HepG2 (cell line): ENCODE measurements around the gene THY1. TPM values are rescaled to one million over a fixed set of nuclear protein-coding genes. Genes with fewer than 3 reads are reported as not detected.
A peak's percentile ranks its signal among the peaks of the same experiment; 100 is the strongest.

ENCODE experiments used
- KMT2A ChIP-seq: sonication (generic); formaldehyde crosslinking; IDR thresholded peaks from 2 replicates; pipeline ENCODE4 v1.4.0; 2020; ENCODE audit warnings: missing genetic modification reagents
- NCOA5 ChIP-seq: sonication (generic); formaldehyde crosslinking; IDR thresholded peaks from 2 replicates; pipeline ENCODE4 v1.4.0; 2020; ENCODE audit warnings: missing genetic modification reagents
- ZIK1 ChIP-seq: sonication (generic); formaldehyde crosslinking; IDR thresholded peaks from 2 replicates; pipeline ENCODE4 v1.5.0; 2020; ENCODE audit warnings: mild to moderate bottlenecking, low read depth, missing genetic modification reagents, borderline replicate concordance
- ZNF253 ChIP-seq: sonication (generic); formaldehyde crosslinking; IDR thresholded peaks from 2 replicates; pipeline ENCODE4 v1.8.0; 2022; ENCODE audit warnings: mild to moderate bottlenecking, missing genetic modification reagents, borderline replicate concordance
- ZNF34 ChIP-seq: sonication (generic); formaldehyde crosslinking; IDR thresholded peaks from 2 replicates; pipeline ENCODE4 v1.4.0; 2020; ENCODE audit warnings: mild to moderate bottlenecking, missing genetic modification reagents, borderline replicate concordance
- ZNF567 ChIP-seq: sonication (generic); formaldehyde crosslinking; IDR thresholded peaks from 2 replicates; pipeline ENCODE4 v1.8.1; 2023; ENCODE audit warnings: mild to moderate bottlenecking, missing genetic modification reagents, borderline replicate concordance
- ZNF703 ChIP-seq: sonication (generic); formaldehyde crosslinking; IDR thresholded peaks from 2 replicates; pipeline ENCODE4 v1.5.1; 2020; ENCODE audit warnings: missing genetic modification reagents, mild to moderate bottlenecking, moderate library complexity, borderline replicate concordance
- ZSCAN20 ChIP-seq: sonication (generic); formaldehyde crosslinking; IDR thresholded peaks from 2 replicates; pipeline ENCODE4 v1.4.0; 2020; ENCODE audit warnings: missing genetic modification reagents, mild to moderate bottlenecking, borderline replicate concordance
- polyA plus RNA-seq, 8 experiments: library from polyadenylated mRNA; depleted of rRNA in 3 of 8; stranded (reverse) in 7 of 8; unstranded in 1 of 8; fragments of >200 nt; fragmentation: Illumina TruSeq in 4 of 8; extraction: Trizol in 4 of 8; gene quantifications; 2 replicates each; pipeline versions ENCODE4 v1.2.1 to v1.2.3, GENCODE V29; 2011 to 2016; ENCODE audit warnings: low read depth in 4 of 8, missing spikeins in 1 of 8, mixed read lengths in 1 of 8; ENCODE audit not compliant: insufficient read depth in 1 of 8
- total RNA-seq, 5 experiments: library from RNA; depleted of rRNA; stranded (reverse); fragments of >200 nt; fragmentation: Illumina TruSeq; extraction: Trizol; gene quantifications; 2 replicates each; pipeline ENCODE4 v1.2.3, GENCODE V29; 2016; ENCODE audit warnings: low read depth in 1 of 5
- TF ChIP-seq, protein P1 (sequence below): sonication (generic); formaldehyde crosslinking; IDR thresholded peaks from 2 replicates; pipeline ENCODE4 v1.5.1; 2020; ENCODE audit warnings: mild to moderate bottlenecking, missing genetic modification reagents, borderline replicate concordance
- TF ChIP-seq, protein P2 (sequence below): sonication (generic); formaldehyde crosslinking; IDR thresholded peaks from 2 replicates; pipeline ENCODE4 v1.4.0; 2020; ENCODE audit warnings: mild to moderate bottlenecking, missing genetic modification reagents, borderline replicate concordance
- TF ChIP-seq, protein P3 (sequence below): sonication (generic); formaldehyde crosslinking; IDR thresholded peaks from 2 replicates; pipeline ENCODE4 v1.5.0; 2020; ENCODE audit warnings: missing genetic modification reagents, mild to moderate bottlenecking, borderline replicate concordance
- TF ChIP-seq, protein P4 (sequence below): sonication (generic); formaldehyde crosslinking; conservative IDR thresholded peaks from 2 replicates; pipeline ENCODE4 v1.8.0; 2022; ENCODE audit warnings: low read depth, missing genetic modification reagents

THY1 gene
- total and polyA plus RNA-seq, 2 of the 13 experiments (the other 11 are each of a cell fraction or from before 2014, with no cell fraction given): not detected

DNA sequence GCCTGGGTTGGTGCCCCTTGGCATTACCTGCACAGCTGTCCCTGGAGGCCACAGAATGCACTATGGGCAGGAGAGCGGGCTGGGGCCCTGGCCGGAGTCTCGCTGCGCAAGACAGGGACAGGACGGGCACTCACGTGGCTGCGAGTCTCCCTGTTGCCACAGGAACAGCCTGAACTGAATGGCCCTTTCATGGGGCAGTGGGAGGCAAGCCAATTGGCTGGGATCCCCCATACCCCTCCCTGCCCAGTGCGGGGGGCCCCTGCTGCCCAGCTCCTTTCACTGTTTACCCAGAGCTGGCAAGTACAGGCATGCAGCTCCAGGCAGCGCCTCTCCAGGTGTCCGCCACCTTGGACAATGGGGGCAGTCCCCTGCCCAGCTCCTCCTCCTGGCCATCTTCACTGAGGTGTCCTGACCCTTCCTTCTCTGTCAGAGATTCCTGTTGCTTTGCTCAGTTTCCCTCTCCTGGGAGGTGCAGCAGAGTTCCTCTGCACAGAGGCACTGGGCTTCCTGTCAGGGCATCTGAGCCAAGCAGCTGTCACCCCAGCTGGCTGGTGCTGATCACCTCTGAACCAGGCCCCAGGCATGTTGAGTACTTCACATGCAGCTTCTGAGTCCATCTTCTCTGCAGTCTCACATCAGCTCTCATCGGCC, 46.6 kb downstream of the THY1 start (continued):
- TF ChIP-seq, protein P1, sequence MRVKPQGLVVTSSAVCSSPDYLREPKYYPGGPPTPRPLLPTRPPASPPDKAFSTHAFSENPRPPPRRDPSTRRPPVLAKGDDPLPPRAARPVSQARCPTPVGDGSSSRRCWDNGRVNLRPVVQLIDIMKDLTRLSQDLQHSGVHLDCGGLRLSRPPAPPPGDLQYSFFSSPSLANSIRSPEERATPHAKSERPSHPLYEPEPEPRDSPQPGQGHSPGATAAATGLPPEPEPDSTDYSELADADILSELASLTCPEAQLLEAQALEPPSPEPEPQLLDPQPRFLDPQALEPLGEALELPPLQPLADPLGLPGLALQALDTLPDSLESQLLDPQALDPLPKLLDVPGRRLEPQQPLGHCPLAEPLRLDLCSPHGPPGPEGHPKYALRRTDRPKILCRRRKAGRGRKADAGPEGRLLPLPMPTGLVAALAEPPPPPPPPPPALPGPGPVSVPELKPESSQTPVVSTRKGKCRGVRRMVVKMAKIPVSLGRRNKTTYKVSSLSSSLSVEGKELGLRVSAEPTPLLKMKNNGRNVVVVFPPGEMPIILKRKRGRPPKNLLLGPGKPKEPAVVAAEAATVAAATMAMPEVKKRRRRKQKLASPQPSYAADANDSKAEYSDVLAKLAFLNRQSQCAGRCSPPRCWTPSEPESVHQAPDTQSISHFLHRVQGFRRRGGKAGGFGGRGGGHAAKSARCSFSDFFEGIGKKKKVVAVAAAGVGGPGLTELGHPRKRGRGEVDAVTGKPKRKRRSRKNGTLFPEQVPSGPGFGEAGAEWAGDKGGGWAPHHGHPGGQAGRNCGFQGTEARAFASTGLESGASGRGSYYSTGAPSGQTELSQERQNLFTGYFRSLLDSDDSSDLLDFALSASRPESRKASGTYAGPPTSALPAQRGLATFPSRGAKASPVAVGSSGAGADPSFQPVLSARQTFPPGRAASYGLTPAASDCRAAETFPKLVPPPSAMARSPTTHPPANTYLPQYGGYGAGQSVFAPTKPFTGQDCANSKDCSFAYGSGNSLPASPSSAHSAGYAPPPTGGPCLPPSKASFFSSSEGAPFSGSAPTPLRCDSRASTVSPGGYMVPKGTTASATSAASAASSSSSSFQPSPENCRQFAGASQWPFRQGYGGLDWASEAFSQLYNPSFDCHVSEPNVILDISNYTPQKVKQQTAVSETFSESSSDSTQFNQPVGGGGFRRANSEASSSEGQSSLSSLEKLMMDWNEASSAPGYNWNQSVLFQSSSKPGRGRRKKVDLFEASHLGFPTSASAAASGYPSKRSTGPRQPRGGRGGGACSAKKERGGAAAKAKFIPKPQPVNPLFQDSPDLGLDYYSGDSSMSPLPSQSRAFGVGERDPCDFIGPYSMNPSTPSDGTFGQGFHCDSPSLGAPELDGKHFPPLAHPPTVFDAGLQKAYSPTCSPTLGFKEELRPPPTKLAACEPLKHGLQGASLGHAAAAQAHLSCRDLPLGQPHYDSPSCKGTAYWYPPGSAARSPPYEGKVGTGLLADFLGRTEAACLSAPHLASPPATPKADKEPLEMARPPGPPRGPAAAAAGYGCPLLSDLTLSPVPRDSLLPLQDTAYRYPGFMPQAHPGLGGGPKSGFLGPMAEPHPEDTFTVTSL (CRISPR knock-in tag): no peak
- TF ChIP-seq ZNF567 (CRISPR knock-in tag): no peak
- TF ChIP-seq KMT2A (CRISPR knock-in tag): 0 out of 2 replicates have a peak, but pooled peaks have one; percentile 22
- 0 out of 2 replicates have a peak, but pooled peaks have one; percentile 46 for TF ChIP-seq ZIK1 (CRISPR knock-in tag)
- TF ChIP-seq, protein P2, sequence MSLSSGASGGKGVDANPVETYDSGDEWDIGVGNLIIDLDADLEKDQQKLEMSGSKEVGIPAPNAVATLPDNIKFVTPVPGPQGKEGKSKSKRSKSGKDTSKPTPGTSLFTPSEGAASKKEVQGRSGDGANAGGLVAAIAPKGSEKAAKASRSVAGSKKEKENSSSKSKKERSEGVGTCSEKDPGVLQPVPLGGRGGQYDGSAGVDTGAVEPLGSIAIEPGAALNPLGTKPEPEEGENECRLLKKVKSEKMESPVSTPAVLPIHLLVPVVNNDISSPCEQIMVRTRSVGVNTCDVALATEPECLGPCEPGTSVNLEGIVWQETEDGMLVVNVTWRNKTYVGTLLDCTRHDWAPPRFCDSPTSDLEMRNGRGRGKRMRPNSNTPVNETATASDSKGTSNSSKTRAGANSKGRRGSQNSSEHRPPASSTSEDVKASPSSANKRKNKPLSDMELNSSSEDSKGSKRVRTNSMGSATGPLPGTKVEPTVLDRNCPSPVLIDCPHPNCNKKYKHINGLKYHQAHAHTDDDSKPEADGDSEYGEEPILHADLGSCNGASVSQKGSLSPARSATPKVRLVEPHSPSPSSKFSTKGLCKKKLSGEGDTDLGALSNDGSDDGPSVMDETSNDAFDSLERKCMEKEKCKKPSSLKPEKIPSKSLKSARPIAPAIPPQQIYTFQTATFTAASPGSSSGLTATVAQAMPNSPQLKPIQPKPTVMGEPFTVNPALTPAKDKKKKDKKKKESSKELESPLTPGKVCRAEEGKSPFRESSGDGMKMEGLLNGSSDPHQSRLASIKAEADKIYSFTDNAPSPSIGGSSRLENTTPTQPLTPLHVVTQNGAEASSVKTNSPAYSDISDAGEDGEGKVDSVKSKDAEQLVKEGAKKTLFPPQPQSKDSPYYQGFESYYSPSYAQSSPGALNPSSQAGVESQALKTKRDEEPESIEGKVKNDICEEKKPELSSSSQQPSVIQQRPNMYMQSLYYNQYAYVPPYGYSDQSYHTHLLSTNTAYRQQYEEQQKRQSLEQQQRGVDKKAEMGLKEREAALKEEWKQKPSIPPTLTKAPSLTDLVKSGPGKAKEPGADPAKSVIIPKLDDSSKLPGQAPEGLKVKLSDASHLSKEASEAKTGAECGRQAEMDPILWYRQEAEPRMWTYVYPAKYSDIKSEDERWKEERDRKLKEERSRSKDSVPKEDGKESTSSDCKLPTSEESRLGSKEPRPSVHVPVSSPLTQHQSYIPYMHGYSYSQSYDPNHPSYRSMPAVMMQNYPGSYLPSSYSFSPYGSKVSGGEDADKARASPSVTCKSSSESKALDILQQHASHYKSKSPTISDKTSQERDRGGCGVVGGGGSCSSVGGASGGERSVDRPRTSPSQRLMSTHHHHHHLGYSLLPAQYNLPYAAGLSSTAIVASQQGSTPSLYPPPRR (CRISPR knock-in tag): peak; percentile 37; the same call in 1 of the 2 replicates
- no peak for TF ChIP-seq NCOA5 (CRISPR knock-in tag)
- no peak for TF ChIP-seq ZSCAN20 (CRISPR knock-in tag)
- no peak for TF ChIP-seq ZNF34 (CRISPR knock-in tag)
- TF ChIP-seq ZNF703 (CRISPR knock-in tag): no peak
- TF ChIP-seq, protein P3, sequence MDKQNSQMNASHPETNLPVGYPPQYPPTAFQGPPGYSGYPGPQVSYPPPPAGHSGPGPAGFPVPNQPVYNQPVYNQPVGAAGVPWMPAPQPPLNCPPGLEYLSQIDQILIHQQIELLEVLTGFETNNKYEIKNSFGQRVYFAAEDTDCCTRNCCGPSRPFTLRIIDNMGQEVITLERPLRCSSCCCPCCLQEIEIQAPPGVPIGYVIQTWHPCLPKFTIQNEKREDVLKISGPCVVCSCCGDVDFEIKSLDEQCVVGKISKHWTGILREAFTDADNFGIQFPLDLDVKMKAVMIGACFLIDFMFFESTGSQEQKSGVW (CRISPR knock-in tag): no peak
- TF ChIP-seq, protein P4, sequence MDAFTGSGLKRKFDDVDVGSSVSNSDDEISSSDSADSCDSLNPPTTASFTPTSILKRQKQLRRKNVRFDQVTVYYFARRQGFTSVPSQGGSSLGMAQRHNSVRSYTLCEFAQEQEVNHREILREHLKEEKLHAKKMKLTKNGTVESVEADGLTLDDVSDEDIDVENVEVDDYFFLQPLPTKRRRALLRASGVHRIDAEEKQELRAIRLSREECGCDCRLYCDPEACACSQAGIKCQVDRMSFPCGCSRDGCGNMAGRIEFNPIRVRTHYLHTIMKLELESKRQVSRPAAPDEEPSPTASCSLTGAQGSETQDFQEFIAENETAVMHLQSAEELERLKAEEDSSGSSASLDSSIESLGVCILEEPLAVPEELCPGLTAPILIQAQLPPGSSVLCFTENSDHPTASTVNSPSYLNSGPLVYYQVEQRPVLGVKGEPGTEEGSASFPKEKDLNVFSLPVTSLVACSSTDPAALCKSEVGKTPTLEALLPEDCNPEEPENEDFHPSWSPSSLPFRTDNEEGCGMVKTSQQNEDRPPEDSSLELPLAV (CRISPR knock-in tag): no peak
- TF ChIP-seq ZNF253 (CRISPR knock-in tag): no peak
